ENCODE measurements around the gene EXT2. TPM values are rescaled to one million over a fixed set of nuclear protein-coding genes. Genes with fewer than 3 reads are reported as not detected.

EXT2 gene
- total and polyA plus RNA-seq, 2 of the 13 experiments (the other 11 are each of a cell fraction or from before 2014, with no cell fraction given): 61.5 to 68.7 TPM

DNA sequence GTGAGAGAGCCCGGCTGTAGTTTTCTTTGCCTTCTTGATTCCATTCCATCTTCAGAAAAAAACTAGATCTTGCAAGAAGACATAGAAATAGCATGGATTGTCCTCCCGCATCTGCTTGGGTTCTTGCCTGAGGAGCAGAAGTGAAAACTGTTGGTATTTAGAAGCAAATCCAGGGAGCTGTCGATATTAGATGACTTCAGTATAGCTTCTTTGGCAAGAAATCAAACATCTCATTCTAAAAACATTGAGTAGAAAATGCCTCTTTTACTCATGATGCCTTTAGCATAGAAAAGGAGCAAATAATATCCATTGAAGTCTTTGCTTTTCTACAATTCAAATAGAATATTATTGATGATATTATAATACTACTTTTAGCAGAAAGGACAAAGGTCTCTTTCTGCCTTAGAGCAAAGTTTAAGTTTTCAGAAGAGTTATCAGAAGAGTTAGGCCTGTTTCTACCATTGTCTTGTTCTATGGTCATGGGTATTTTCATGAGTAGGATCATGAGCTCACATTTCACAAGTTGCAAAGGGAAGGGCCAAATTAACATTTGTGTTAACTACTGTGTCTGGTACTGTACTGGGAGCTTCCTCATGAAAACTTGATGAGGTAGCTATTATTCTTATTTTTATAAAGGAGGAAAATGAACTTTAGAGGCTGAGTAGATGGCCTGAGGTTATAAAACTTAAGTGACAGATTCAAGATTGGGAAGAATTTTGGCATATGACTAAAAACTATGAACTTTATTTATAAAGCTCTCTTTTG lies 49.7 kb downstream of the EXT2 start:
- no peak overlapping the region for H3K4me2 ChIP-seq (ENCODE audit: low read depth, low read length)
- intact Hi-C loops (cut with micrococcal nuclease; ENCODE audit: unreplicated experiment): no loop called here
- CTCF ChIA-PET (ENCODE audit: low intra/inter-chr PET ratio, low total read pairs): no interaction called here
- H3K79me2 ChIP-seq (ENCODE audit: insufficient read depth, low read length): no peaks in the 10 kb centered on the region
- H3K36me3 ChIP-seq (replicated peaks in 1 of 2; ENCODE audit: control insufficient read depth in 1 of 2, insufficient read depth in 2 of 2, low read length in 2 of 2): 0 out of 5 replicates have a peak, but pooled peaks cover 0 to 3% of the 10 kb centered on the region in 2 experiments
- no peaks in the 10 kb centered on the region for H3K4me1 ChIP-seq (ENCODE audit: insufficient read depth, low read length)
- DNase-seq (ENCODE audit: low spot score) (no peak), FAIRE-seq (no peak), ATAC-seq (no peak)
- no peak overlapping the region for H3K4me3 ChIP-seq (replicated peaks in 1 of 3; ENCODE audit: insufficient read depth in 1 of 3, low read depth in 2 of 3, low read length in 3 of 3)
- H3K9ac ChIP-seq (ENCODE audit: insufficient read depth, low read depth, low read length): no peak overlapping the region
- 96% methylated on average over 3 of the region's 3 CpGs for WGBS (ENCODE audit: low lambda C conversion rate)
- H3K27ac ChIP-seq (ENCODE audit: extremely low read length, insufficient read depth, low read length): no peak overlapping the region
- H2AFZ ChIP-seq (ENCODE audit: low read length): no peak overlapping the region
- no peaks in the 10 kb centered on the region for H3K9me3 ChIP-seq (ENCODE audit: low read length)
- TF ChIP-seq, protein P1, sequence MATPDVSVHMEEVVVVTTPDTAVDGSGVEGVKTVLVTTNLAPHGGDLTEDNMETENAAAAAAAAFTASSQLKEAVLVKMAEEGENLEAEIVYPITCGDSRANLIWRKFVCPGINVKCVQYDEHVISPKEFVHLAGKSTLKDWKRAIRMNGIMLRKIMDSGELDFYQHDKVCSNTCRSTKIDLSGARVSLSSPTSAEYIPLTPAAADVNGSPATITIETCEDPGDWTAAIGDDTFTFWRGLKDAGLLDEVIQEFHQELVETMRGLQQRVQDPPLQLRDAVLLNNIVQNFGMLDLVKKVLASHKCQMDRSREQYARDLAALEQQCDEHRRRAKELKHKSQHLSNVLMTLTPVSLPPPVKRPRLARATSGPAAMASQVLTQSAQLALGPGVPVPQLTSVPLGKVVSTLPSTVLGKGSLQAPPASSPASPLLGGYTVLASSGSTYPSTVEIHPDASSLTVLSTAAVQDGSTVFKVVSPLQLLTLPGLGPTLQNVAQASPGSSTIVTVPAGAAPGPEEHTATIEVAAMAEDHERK (CRISPR knock-in tag; IDR thresholded peaks at IDR 0.05; ENCODE audit: low read depth): no peak
- no peak for TF ChIP-seq SOX5 (CRISPR knock-in tag; IDR thresholded peaks at IDR 0.05; ENCODE audit: borderline replicate concordance)
- TF ChIP-seq ZNF746 (CRISPR knock-in tag; IDR thresholded peaks at IDR 0.05): no peak
- TF ChIP-seq NFKB2 (CRISPR knock-in tag; IDR thresholded peaks at IDR 0.05; ENCODE audit: borderline replicate concordance): no peak
- TF ChIP-seq, protein P2, sequence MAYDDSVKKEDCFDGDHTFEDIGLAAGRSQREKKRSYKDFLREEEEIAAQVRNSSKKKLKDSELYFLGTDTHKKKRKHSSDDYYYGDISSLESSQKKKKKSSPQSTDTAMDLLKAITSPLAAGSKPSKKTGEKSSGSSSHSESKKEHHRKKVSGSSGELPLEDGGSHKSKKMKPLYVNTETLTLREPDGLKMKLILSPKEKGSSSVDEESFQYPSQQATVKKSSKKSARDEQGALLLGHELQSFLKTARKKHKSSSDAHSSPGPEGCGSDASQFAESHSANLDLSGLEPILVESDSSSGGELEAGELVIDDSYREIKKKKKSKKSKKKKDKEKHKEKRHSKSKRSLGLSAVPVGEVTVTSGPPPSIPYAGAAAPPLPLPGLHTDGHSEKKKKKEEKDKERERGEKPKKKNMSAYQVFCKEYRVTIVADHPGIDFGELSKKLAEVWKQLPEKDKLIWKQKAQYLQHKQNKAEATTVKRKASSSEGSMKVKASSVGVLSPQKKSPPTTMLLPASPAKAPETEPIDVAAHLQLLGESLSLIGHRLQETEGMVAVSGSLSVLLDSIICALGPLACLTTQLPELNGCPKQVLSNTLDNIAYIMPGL (CRISPR knock-in tag; IDR thresholded peaks at IDR 0.05; ENCODE audit: borderline replicate concordance in 1 of 2, low read depth in 1 of 2): no peak
- TF ChIP-seq, protein P3, sequence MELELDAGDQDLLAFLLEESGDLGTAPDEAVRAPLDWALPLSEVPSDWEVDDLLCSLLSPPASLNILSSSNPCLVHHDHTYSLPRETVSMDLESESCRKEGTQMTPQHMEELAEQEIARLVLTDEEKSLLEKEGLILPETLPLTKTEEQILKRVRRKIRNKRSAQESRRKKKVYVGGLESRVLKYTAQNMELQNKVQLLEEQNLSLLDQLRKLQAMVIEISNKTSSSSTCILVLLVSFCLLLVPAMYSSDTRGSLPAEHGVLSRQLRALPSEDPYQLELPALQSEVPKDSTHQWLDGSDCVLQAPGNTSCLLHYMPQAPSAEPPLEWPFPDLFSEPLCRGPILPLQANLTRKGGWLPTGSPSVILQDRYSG (CRISPR knock-in tag; IDR thresholded peaks at IDR 0.05): no peak
- no peak for TF ChIP-seq ZNF709 (CRISPR knock-in tag; IDR thresholded peaks at IDR 0.05)
- TF ChIP-seq SALL2 (CRISPR knock-in tag; IDR thresholded peaks at IDR 0.05): no peak
- no TSS peak for BruUV-seq (replicated peaks)
- POLR2A ChIA-PET: no interaction called here
- in situ Hi-C loops (cut with HindIII; ENCODE audit: extremely low pct_ligation_motif_present, low pct_unique_long_range_greater_than_20kb): no loop called here
- H4K20me1 ChIP-seq (ENCODE audit: insufficient read depth, low read length): no peaks in the 10 kb centered on the region
- H3K27me3 ChIP-seq (ENCODE audit: control insufficient read depth in 1 of 2, insufficient read depth in 2 of 2, low read length in 2 of 2): no peaks in the 10 kb centered on the region
